Measurements from ENCODE around the gene CCDC68. TPM values are rescaled to one million over a fixed set of nuclear protein-coding genes. Genes with fewer than 3 reads are reported as not detected.

The CCDC68 gene
- total and polyA plus RNA-seq, 2 of the 8 experiments (the other 6 are each of a cell fraction or from before 2014, with no cell fraction given) = 0.06 to 0.80 TPM

- no peak overlapping the region for H3K23ac ChIP-seq (ENCODE audit: insufficient read length)
- CTCF ChIA-PET (ENCODE audit: partially characterized antibody) = no interaction called here
- WGBS, 2 experiments (ENCODE audit: extremely low coverage in 1 of 2, insufficient coverage in 1 of 2, insufficient read length in 1 of 2, insufficient replicate concordance in 2 of 2, low coverage in 1 of 2, low lambda C conversion rate in 2 of 2, missing lambda C conversion rate in 1 of 2) = 88% methylated on average over 1 of the region's 1 CpG; no CpG with 5 or more reads in 1 of the 2 experiments
- no peak overlapping the region for H4K5ac ChIP-seq (ENCODE audit: insufficient read length, low read depth, low read length)
- no peak overlapping the region for H2BK12ac ChIP-seq (ENCODE audit: low read depth, low read length)
- no peak overlapping the region for H3K14ac ChIP-seq (ENCODE audit: insufficient read length)
- no peaks in the 10 kb centered on the region for H4K20me1 ChIP-seq (replicated peaks in 1 of 2; ENCODE audit: control insufficient read depth in 1 of 2, insufficient read depth in 2 of 2, low read length in 2 of 2)
- no peaks in the 10 kb centered on the region for H3K36me3 ChIP-seq (ENCODE audit: control insufficient read depth in 2 of 4, insufficient read depth in 4 of 4, low read length in 3 of 4)
- H3K27ac ChIP-seq (ENCODE audit: low read depth, low read length) = no peak overlapping the region
- no peak overlapping the region for H3K9ac ChIP-seq (replicated peaks in 1 of 4; ENCODE audit: extremely low read depth in 1 of 4, low read depth in 3 of 4, low read length in 3 of 4)
- DNase-seq (ENCODE audit: low read depth in 1 of 2, low spot score in 2 of 2) (no peak), FAIRE-seq (no peak)
- H3K79me1 ChIP-seq (ENCODE audit: low read depth, low read length) = no peaks in the 10 kb centered on the region
- no peak overlapping the region for H2AK5ac ChIP-seq (ENCODE audit: low read depth, low read length)
- no peaks in the 10 kb centered on the region for H3K79me2 ChIP-seq (ENCODE audit: control insufficient read depth in 1 of 2, insufficient read depth in 2 of 2, low read length in 2 of 2)
- no peaks in the 10 kb centered on the region for H3K27me3 ChIP-seq (replicated peaks in 1 of 4; ENCODE audit: control insufficient read depth in 3 of 4, extremely low read depth in 1 of 4, insufficient read depth in 3 of 4, low read length in 3 of 4)
- H3K56ac ChIP-seq (replicated peaks; ENCODE audit: insufficient read length, low read depth, low read length) = no peak overlapping the region
- H3K4ac ChIP-seq (replicated peaks; ENCODE audit: insufficient read length, low read depth, low read length) = no peak overlapping the region
- H3K4me2 ChIP-seq (ENCODE audit: insufficient read depth in 1 of 2, low read depth in 2 of 2, low read length in 2 of 2) = no peak overlapping the region
- no peaks in the 10 kb centered on the region for H3K9me3 ChIP-seq (ENCODE audit: insufficient read depth in 2 of 2, low read depth in 1 of 2, low read length in 1 of 2)
- POLR2A ChIA-PET (ENCODE audit: partially characterized antibody) = no interaction called here
- H2BK120ac ChIP-seq (replicated peaks; ENCODE audit: low read depth, low read length) = no peak overlapping the region
- H2BK5ac ChIP-seq (ENCODE audit: low read depth, low read length) = no peak overlapping the region
- H3K23me2 ChIP-seq (ENCODE audit: low read depth, low read length) = no peaks in the 10 kb centered on the region
- H2AFZ ChIP-seq (ENCODE audit: low read length) = no peak overlapping the region
- H2BK15ac ChIP-seq (ENCODE audit: low read length) = no peak overlapping the region
- no peak overlapping the region for H3K4me3 ChIP-seq (ENCODE audit: extremely low read depth in 1 of 4, insufficient read depth in 2 of 4, low read depth in 3 of 4, low read length in 4 of 4)
- H4K91ac ChIP-seq (replicated peaks; ENCODE audit: insufficient read length, low read length) = no peak overlapping the region
- no peak overlapping the region for H2BK20ac ChIP-seq (ENCODE audit: low read length)
- H4K8ac ChIP-seq (ENCODE audit: extremely low read depth, insufficient read depth, low read length) = no peak overlapping the region
- H3K4me1 ChIP-seq (replicated peaks in 1 of 4; ENCODE audit: control insufficient read depth in 3 of 4, insufficient read depth in 4 of 4, low read length in 3 of 4) = no peaks in the 10 kb centered on the region
- H3K18ac ChIP-seq (ENCODE audit: extremely low read depth, low read length) = no peak overlapping the region
- TF ChIP-seq CTBP2 (IDR thresholded peaks at IDR 0.05; ENCODE audit: borderline replicate concordance, insufficient read depth, insufficient read length, low read length) = no peak
- TF ChIP-seq BRCA1 (IDR thresholded peaks at IDR 0.05; ENCODE audit: low read depth, low read length) = no peak
- TF ChIP-seq JUN (IDR thresholded peaks at IDR 0.05; ENCODE audit: low read depth, low read length) = no peak
- no peak for TF ChIP-seq ATF2 (IDR thresholded peaks at IDR 0.05; ENCODE audit: low read length)
- TF ChIP-seq CREB1 (IDR thresholded peaks at IDR 0.05) = no peak
- TF ChIP-seq CTCF (IDR thresholded peaks at IDR 0.05; ENCODE audit: control extremely low read depth in 1 of 3, insufficient read depth in 1 of 3, low read depth in 1 of 3, low read length in 3 of 3) = no peak
- TF ChIP-seq SUZ12 (IDR thresholded peaks at IDR 0.05; ENCODE audit: low read length) = no peak
- no peak for TF ChIP-seq CHD2 (IDR thresholded peaks at IDR 0.05; ENCODE audit: low read length)
- no peak for TF ChIP-seq TBP (IDR thresholded peaks at IDR 0.05; ENCODE audit: low read depth, low read length)
- TF ChIP-seq POLR2A (IDR thresholded peaks at IDR 0.05; ENCODE audit: control extremely low read depth in 1 of 2, low read depth in 2 of 2, low read length in 2 of 2) = no peak
- no peak for TF ChIP-seq YY1 (IDR thresholded peaks at IDR 0.05; ENCODE audit: low read depth, low read length)
- TF ChIP-seq CBX8 (IDR thresholded peaks at IDR 0.05; ENCODE audit: borderline replicate concordance, low read depth, low read length) = no peak
Observed at GRCh38 chr18:54877076-54877475, 82.2 kb downstream of the CCDC68 start.

All from H1 (cell line).